ENCODE results near the gene PTPRN2. TPM values are rescaled to one million over a fixed set of nuclear protein-coding genes. Genes with fewer than 3 reads are reported as not detected.

PTPRN2 gene
- total and polyA plus RNA-seq, 2 donors from 2014 or later, result 4.8 to 6.2 TPM

DNA sequence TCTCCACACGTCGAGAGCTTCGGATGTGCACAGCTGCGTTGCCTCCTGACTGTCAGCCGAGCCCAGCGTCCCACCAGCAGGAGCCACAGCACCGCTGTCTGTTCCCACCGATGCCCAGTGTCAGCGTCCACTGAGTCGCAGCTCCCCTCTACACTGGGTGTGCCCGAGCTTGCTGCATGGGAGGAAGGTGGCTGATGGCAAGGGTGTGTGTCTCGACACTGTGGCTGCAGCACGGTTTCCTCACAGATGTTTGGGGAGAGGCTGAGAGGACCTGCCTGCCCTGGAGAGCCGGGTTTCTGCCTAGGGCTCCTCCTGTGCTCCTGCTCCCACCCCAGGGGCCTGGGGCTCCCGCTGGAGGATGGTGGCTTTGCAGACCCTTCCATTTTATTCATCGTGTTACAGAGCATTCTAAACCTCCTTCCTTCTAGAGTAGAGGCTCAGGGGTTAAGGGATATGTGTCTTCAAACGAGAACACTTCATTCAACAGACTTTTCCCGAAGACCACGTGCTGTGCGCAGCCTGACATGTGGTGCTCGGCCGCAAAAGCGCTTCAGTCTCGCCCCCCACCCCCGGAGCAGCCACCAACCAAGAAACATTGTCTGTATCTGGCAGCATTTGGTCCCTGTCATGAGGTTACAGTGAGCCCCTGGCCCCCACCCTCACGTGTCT lies 866.0 kb downstream of the PTPRN2 start:
- intact Hi-C loops (cut with DNase I), result no loop called here
- peak in 1 of 5 donors; percentile 49 for DNase-seq
- TF ChIP-seq, protein P1, sequence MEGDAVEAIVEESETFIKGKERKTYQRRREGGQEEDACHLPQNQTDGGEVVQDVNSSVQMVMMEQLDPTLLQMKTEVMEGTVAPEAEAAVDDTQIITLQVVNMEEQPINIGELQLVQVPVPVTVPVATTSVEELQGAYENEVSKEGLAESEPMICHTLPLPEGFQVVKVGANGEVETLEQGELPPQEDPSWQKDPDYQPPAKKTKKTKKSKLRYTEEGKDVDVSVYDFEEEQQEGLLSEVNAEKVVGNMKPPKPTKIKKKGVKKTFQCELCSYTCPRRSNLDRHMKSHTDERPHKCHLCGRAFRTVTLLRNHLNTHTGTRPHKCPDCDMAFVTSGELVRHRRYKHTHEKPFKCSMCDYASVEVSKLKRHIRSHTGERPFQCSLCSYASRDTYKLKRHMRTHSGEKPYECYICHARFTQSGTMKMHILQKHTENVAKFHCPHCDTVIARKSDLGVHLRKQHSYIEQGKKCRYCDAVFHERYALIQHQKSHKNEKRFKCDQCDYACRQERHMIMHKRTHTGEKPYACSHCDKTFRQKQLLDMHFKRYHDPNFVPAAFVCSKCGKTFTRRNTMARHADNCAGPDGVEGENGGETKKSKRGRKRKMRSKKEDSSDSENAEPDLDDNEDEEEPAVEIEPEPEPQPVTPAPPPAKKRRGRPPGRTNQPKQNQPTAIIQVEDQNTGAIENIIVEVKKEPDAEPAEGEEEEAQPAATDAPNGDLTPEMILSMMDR (IDR thresholded peaks at IDR 0.05; ENCODE audit: borderline replicate concordance, extremely low read depth, insufficient read depth), result no peak

DNA sequence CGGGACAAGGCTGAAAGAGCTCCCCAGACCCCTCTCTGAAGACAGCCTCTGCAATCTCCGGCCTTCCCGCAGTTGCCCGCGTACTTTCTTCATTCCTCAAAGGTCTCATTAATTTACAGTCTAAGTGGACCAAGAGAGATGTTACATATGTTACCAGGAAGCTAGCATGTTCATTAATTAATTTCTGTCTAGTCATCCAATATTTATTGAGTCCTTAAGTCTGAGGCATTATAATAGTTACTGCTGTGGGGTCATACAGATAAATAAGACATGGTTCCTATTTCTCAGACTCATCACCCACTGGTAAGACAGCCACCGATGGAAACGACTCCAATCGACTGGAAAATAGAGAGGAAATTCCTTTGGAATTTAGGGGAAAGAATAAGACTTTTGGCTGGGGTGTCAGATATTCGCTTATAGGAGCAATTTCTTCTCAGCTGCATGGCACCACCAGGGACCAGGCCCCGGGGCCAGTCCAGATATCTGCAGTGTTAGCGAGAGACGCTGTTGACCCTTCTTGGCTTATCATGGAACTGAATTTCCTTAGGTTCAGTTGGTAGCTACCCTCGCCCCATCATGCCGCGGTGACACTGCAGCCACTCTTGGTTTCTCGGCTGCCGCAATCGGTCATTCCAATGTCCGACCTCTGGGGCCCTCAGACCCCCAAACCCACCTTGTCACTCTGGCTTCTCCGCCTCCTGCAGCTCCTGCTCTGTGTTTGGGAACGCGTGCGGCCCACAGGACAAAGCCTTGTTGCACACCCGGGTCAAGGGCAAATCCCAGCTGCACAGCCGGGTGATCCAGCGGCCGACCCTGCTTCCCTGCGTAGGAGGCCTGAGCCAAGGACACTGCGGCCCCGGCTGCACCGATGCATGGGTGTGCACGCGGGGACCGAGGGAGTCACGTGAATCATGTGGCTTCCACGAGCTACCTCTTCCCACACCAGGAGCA lies 867.6 kb downstream of the PTPRN2 start:
- no peak overlapping the region for H3K4me3 ChIP-seq (ENCODE audit: low read length in 3 of 3)
- H3K27me3 ChIP-seq (ENCODE audit: control insufficient read depth, insufficient read depth, low read length), result peaks cover 3% of the 10 kb centered on the region
- no peaks in the 10 kb centered on the region for H3K9me3 ChIP-seq (ENCODE audit: control insufficient read depth in 2 of 3, insufficient read depth in 1 of 3, low read length in 3 of 3)
- DNase-seq, result no peak
- H3K27ac ChIP-seq (ENCODE audit: low read depth in 2 of 2, low read length in 2 of 2), result no peak overlapping the region
- intact Hi-C loops (cut with DNase I), result no loop called here
- no peaks in the 10 kb centered on the region for H3K36me3 ChIP-seq (ENCODE audit: control insufficient read depth in 2 of 3, insufficient read depth in 3 of 3, low read length in 3 of 3)
- no peaks in the 10 kb centered on the region for H3K4me1 ChIP-seq (ENCODE audit: control insufficient read depth in 2 of 3, insufficient read depth in 2 of 3, low read depth in 1 of 3, low read length in 3 of 3)
- TF ChIP-seq, protein P1 (IDR thresholded peaks at IDR 0.05; ENCODE audit: borderline replicate concordance, extremely low read depth, insufficient read depth), result no peak
- FAIRE-seq, result no peak
- H3K9ac ChIP-seq (ENCODE audit: low read length in 3 of 3), result no peak overlapping the region

More for the DNA sequence above, 866.0 kb downstream of the PTPRN2 start:
- no peak for FAIRE-seq
- Histone ChIP-seq H3K27ac (ENCODE audit: low read depth in 2 of 2, low read length in 2 of 2) (no peak overlapping the region), H3K27me3 (ENCODE audit: control insufficient read depth, insufficient read depth, low read length) (peaks cover 3% of the 10 kb centered on the region), H3K4me1 (ENCODE audit: control insufficient read depth in 2 of 3, insufficient read depth in 2 of 3, low read depth in 1 of 3, low read length in 3 of 3) (no peaks in the 10 kb centered on the region), H3K4me3 (ENCODE audit: low read length in 3 of 3) (no peak overlapping the region), H3K9me3 (ENCODE audit: control insufficient read depth in 2 of 3, insufficient read depth in 1 of 3, low read length in 3 of 3) (no peaks in the 10 kb centered on the region), H3K36me3 (ENCODE audit: control insufficient read depth in 2 of 3, insufficient read depth in 3 of 3, low read length in 3 of 3) (no peaks in the 10 kb centered on the region), H3K9ac (ENCODE audit: low read length in 3 of 3) (no peak overlapping the region)

DNA sequence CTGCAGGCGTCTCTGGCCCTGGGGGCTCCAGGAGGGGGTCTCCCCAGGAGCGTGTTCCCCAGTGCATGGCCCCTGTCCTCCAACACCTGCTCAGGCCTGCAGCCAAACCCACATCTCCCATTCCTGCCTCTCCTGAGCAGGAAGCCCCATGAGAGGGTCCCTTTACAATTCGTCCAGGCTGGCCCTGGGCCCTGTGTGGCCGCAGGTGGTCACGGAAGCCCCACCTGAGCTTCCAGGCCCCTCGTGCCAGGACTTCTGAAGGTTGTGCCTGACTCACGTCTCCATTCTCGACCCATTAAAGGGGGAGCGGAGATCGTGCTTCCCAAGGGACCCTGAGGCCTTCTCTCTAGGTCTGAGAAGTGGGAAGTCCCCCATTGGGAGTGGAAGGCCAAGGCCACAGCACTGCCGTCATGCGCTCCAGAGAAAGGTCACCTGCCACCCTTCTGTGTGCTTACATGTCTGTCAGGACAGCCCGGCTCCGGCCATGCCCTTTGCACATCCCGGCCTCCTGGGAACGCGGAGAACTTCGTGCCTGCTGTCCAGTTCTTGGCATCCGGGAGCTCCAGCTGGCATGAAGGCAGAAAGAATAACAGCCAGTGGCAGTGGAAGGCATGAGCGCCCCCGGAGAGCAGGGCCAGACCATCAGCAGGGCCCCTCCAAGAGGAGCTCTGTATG lies 868.5 kb downstream of the PTPRN2 start:
- Histone ChIP-seq H3K27me3 (ENCODE audit: control insufficient read depth, insufficient read depth, low read length) (no peaks in the 10 kb centered on the region), H3K9me3 (ENCODE audit: control insufficient read depth in 2 of 3, insufficient read depth in 1 of 3, low read length in 3 of 3) (no peaks in the 10 kb centered on the region), H3K27ac (ENCODE audit: low read depth in 2 of 2, low read length in 2 of 2) (no peak overlapping the region), H3K4me3 (ENCODE audit: low read length in 3 of 3) (no peak overlapping the region), H3K9ac (ENCODE audit: low read length in 3 of 3) (no peak overlapping the region), H3K36me3 (ENCODE audit: control insufficient read depth in 2 of 3, insufficient read depth in 3 of 3, low read length in 3 of 3) (no peaks in the 10 kb centered on the region), H3K4me1 (ENCODE audit: control insufficient read depth in 2 of 3, insufficient read depth in 2 of 3, low read depth in 1 of 3, low read length in 3 of 3) (no peaks in the 10 kb centered on the region)
- DNase-seq (no peak), FAIRE-seq (no peak)
- intact Hi-C loops (cut with DNase I), result no loop called here
- TF ChIP-seq, protein P1 (IDR thresholded peaks at IDR 0.05; ENCODE audit: borderline replicate concordance, extremely low read depth, insufficient read depth), result no peak

Data from kidney (tissue), 14 donors.